Measurements from ENCODE around the gene C16orf89. TPM values are rescaled to one million over a fixed set of nuclear protein-coding genes. Genes with fewer than 3 reads are reported as not detected.
A peak's percentile ranks its signal among the peaks of the same experiment; 100 is the strongest.

C16orf89 gene
- polyA plus RNA-seq, 1 donor: 3.1 TPM

DNA sequence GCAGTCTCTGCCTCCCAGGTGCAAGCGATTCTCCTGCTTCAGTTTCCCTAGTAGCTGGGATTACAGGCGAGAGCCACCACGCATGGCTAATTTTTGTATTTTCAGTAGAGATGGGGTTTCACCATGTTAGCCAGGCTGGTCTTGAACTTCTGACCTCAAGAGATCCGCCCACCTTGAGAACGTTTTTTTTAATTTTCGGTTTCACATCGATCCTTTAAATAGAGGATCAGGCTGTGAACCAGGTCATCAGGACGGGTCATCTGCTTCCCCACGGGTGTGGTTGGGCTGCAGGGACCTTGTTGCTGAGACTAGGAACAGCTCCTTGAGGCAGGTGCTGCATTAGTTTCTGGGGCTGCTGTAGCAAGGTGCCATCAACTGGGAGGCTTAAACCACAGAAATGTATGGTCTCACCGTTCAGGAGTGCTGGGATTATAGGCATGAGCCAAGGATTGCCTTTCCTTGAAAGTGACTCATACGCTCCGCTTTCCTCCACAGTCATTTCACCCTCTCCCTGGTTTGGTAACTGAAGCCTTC is 24.1 kb downstream of the C16orf89 start:
- DNase-seq: no peak
- Histone ChIP-seq H3K36me3 (ENCODE audit: control insufficient read depth, insufficient read depth, low read length) (no peaks in the 10 kb centered on the region), H3K4me3 (ENCODE audit: low read length) (no peak overlapping the region), H3K9me3 (ENCODE audit: control insufficient read depth, low read depth, low read length) (no peaks in the 10 kb centered on the region), H3K27me3 (ENCODE audit: control insufficient read depth, insufficient read depth, low read length) (no peaks in the 10 kb centered on the region), H3K27ac (ENCODE audit: low read length) (no peak overlapping the region), H3K4me1 (ENCODE audit: control insufficient read depth, insufficient read depth, low read length) (peaks cover 7% of the 10 kb centered on the region)
- 53% methylated on average over 3 of the region's 12 CpGs for WGBS (ENCODE audit: insufficient coverage, low lambda C conversion rate)

DNA sequence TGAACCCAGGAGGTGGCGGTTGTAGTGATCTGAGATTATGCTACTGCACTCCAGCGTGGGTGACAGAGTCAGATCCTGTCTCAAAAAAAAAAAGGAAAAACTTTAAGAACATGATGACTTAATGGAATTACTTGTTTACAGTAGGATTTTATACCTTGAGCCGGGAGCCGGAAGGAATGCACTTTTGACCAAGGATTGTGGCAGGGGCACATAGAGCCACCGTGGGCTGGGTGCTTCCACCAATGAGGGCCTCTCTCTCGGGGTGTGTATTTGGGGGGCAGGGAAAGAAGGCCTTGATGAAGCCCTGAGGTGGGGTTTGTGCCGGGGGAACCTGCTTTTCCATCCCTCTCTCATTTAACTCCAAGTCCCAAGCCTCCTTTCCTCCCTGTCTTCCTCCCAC is 25.3 kb downstream of the C16orf89 start:
- H3K36me3 ChIP-seq (ENCODE audit: control insufficient read depth, insufficient read depth, low read length): no peaks in the 10 kb centered on the region
- 60% methylated on average over 1 of the region's 7 CpGs for WGBS (ENCODE audit: insufficient coverage, low lambda C conversion rate)
- peaks cover 18% of the 10 kb centered on the region for H3K4me1 ChIP-seq (ENCODE audit: control insufficient read depth, insufficient read depth, low read length)
- no peak overlapping the region for H3K4me3 ChIP-seq (ENCODE audit: low read length)
- peak in 1 of 2 donors; percentile 66 for DNase-seq
- H3K27ac ChIP-seq (ENCODE audit: low read length): no peak overlapping the region
- H3K27me3 ChIP-seq (ENCODE audit: control insufficient read depth, insufficient read depth, low read length): no peaks in the 10 kb centered on the region
- H3K9me3 ChIP-seq (ENCODE audit: control insufficient read depth, low read depth, low read length): no peaks in the 10 kb centered on the region

DNA sequence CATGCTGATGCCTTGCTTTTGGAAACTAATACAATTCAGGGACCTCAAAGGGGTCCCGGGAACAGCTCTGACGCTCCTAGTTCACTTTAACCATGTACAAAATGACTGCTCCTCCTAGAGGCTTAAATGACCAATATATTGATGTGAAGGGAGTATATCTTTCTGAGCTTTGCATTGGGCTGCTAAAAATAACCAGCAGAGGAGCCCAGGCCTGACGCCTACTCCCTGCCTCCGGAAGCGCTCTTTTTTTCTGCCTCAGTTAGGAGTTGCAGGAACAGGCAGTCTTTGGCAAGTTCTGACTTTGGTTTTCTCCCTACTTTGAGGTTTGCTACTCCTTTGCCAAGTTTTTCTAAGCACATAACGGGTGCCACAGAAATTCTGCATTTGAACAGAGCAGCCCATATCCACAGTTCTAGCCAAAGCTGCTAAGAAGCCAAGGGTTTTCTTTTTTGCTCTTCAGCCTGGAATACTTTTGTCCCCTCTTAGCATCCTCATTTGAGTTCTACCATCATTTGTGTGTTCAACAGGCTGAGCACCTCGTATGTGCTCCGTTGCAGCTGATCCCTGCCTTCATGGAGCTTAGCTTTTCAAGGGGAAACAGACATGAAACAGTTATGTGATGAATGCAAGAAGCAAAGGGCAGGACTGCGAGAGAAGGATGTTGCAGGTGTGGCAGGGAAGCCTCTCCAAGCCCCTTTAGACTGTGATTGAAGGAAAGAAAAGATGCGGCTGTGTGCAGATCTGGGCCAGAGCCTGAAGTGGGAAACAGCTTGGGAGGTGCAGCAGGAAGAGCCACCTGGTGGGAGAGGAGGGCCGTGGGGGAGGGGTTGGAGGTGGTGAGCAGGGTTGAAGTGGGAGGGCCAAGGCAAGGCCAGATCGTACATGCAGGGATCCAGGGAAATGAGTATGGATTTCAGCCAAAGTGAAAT is 29.3 kb downstream of the C16orf89 start:
- Histone ChIP-seq H3K4me3 (ENCODE audit: low read length) (no peak overlapping the region), H3K27me3 (ENCODE audit: control insufficient read depth, insufficient read depth, low read length) (no peaks in the 10 kb centered on the region), H3K36me3 (ENCODE audit: control insufficient read depth, insufficient read depth, low read length) (peaks cover 2% of the 10 kb centered on the region), H3K4me1 (ENCODE audit: control insufficient read depth, insufficient read depth, low read length) (peaks cover 34% of the 10 kb centered on the region), H3K9me3 (ENCODE audit: control insufficient read depth, low read depth, low read length) (no peaks in the 10 kb centered on the region), H3K27ac (ENCODE audit: low read length) (peak overlapping the region; percentile 50)
- DNase-seq: peak in 1 of 2 donors; percentile 21
- WGBS (ENCODE audit: insufficient coverage, low lambda C conversion rate): no CpG with 5 or more reads among the region's 12 CpGs

DNA sequence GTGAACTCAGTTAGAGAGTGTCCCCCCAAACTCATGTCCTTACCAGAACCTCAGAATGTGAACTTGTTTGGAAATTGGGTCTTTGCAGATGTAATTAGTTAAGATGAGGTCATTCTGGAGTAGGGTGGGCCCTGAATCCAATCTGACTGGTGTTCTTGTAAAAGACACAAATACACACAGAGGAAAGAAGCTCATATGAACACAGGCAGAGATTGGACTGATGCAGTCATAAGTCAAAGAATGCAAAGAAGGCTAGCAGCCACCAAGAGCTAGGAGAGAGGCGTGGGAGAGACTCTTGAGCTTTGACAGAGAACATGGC is 29.9 kb downstream of the C16orf89 start:
- H3K9me3 ChIP-seq (ENCODE audit: control insufficient read depth, low read depth, low read length): no peaks in the 10 kb centered on the region
- peak overlapping the region; percentile 50 for H3K27ac ChIP-seq (ENCODE audit: low read length)
- peaks cover 2% of the 10 kb centered on the region for H3K36me3 ChIP-seq (ENCODE audit: control insufficient read depth, insufficient read depth, low read length)
- H3K4me3 ChIP-seq (ENCODE audit: low read length): no peak overlapping the region
- peaks cover 34% of the 10 kb centered on the region for H3K4me1 ChIP-seq (ENCODE audit: control insufficient read depth, insufficient read depth, low read length)
- DNase-seq: peak in 1 of 2 donors; percentile 48
- no CpG with 5 or more reads among the region's 1 CpG for WGBS (ENCODE audit: insufficient coverage, low lambda C conversion rate)
- H3K27me3 ChIP-seq (ENCODE audit: control insufficient read depth, insufficient read depth, low read length): no peaks in the 10 kb centered on the region

DNA sequence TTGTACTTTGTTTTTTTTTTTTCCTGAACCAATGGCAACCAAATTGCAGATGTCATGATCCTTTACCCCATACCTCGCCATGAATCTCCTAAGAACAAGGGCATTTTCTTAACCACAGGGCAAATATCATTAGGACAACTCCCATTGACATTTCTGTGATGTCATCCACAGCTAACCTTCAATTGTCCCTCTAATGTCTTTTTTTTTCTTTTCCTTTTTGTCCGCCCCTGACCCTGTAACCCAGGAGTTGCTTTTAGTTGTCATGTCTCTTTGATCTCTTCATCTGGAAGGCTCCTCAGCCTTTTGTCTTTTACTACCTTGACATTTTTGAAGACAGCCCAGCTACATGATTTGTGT is 31.6 kb downstream of the C16orf89 start:
- H3K9me3 ChIP-seq (ENCODE audit: control insufficient read depth, low read depth, low read length): no peaks in the 10 kb centered on the region
- H3K36me3 ChIP-seq (ENCODE audit: control insufficient read depth, insufficient read depth, low read length): peaks cover 12% of the 10 kb centered on the region
- no peaks in the 10 kb centered on the region for H3K27me3 ChIP-seq (ENCODE audit: control insufficient read depth, insufficient read depth, low read length)
- 7% methylated on average over 2 of the region's 2 CpGs for WGBS (ENCODE audit: insufficient coverage, low lambda C conversion rate)
- no peak for DNase-seq
- H3K4me1 ChIP-seq (ENCODE audit: control insufficient read depth, insufficient read depth, low read length): peaks cover 34% of the 10 kb centered on the region
- H3K4me3 ChIP-seq (ENCODE audit: low read length): peak overlapping the region; percentile 68
- peak overlapping the region; percentile 38 for H3K27ac ChIP-seq (ENCODE audit: low read length)

DNA sequence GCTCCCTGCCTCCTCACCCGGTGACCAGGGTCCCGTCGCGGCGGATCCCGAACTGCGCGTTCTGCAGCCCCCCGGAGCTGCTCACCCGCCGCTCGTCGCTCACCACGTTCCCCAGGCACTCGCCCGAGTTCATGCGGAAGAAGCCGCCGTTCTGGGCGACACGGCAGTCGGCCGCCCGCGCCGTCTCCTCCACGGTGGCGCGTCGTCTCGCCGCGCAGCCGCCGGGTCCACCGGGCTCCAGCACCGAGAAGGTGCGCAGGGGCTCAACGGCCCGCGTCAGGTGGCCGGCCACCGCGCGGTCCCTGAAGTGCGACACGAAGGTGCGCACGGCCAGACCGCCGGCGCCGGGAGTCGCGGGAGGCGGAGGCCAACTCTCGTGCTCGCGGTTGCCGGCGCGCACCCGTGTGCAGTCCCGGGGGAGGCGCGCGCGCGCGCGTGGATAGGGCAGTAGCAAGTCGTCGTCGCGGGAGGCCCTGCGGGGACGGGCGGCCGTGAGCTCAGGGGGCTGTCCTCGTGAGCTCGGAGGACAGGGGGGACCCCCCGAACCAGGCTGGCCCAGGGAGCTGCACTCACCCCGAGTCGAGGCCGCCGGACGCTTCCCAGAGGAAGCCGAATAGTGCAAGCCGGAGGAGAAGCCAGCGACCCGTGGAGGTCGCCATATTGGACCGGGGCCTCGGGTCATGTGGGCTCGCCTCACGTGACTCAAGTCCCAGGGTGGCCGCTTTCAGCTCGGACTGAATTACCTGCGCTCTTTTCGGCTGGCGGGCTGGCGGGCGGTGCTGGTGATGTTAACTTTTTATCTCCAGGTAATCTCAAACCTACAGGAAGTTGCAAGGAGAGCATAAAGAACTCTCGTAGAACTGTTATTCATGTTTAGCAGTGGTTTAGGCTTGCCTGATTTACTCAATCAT is 32.2 kb downstream of the C16orf89 start, which contains the start of gene NAGPA:
TSS of gene NAGPA (minus strand) at position 680 of the 911 bp plus-strand sequence. CDS start at position 659, 21 bp downstream.
- no peaks in the 10 kb centered on the region for H3K9me3 ChIP-seq (ENCODE audit: control insufficient read depth, low read depth, low read length)
- H3K4me1 ChIP-seq (ENCODE audit: control insufficient read depth, insufficient read depth, low read length): peaks cover 34% of the 10 kb centered on the region
- no CpG with 5 or more reads among the region's 104 CpGs for WGBS (ENCODE audit: insufficient coverage, low lambda C conversion rate)
- DNase-seq: peak; percentile 82 to 89
- H3K27ac ChIP-seq (ENCODE audit: low read length): peak within 1 kb of the TSS; percentile 52
- no peaks in the 10 kb centered on the region for H3K27me3 ChIP-seq (ENCODE audit: control insufficient read depth, insufficient read depth, low read length)
- peak within 1 kb of the TSS; percentile 68 for H3K4me3 ChIP-seq (ENCODE audit: low read length)
- peaks cover 15% of the 10 kb centered on the region for H3K36me3 ChIP-seq (ENCODE audit: control insufficient read depth, insufficient read depth, low read length)

DNA sequence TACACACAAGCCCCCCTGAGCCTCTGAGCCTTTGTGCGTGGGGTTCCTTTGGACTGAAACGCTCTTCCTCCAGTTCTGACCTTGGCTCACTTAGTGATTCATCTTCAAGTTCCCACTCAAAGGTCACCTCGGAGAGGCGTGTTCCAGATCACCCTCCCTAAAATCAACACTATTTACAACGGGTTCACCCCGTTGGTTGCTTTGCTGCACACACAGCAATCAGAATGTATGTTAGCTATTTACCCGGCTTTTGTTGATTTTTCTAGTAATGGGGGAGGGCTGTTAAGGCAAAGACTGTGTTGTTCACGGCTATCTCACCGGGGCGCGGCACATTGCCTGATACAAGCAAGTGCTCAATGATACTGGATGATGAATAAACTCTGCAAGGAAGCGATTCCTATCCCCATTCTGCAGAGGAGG is 33.0 kb downstream of the C16orf89 start:
- DNase-seq: peak in 1 of 2 donors; percentile 66
- no CpG with 5 or more reads among the region's 12 CpGs for WGBS (ENCODE audit: insufficient coverage, low lambda C conversion rate)

DNA sequence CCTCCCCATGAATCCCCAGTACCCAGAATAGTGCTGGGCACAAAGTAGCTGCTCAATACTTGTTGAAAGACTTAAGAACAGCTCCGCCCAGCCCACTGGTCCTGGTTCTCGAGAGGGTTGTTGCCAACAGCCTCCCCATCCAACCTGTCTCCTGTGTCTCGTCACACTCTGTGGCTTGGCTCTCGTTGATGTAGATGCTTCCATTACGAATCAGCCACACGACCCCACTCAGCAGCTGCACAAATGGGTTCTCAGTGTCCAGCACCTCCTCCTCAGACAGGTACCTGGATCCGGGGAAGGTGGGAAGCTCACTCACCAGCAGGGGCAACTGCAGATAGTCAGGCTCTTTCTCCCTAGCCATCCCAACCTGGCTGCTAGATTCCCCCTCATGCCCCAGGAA is 34.2 kb downstream of the C16orf89 start:
- peaks cover 32% of the 10 kb centered on the region for H3K36me3 ChIP-seq (ENCODE audit: control insufficient read depth, insufficient read depth, low read length)
- peaks cover 27% of the 10 kb centered on the region for H3K4me1 ChIP-seq (ENCODE audit: control insufficient read depth, insufficient read depth, low read length)
- no peak overlapping the region for H3K4me3 ChIP-seq (ENCODE audit: low read length)
- H3K27ac ChIP-seq (ENCODE audit: low read length): no peak overlapping the region
- no peak for DNase-seq
- H3K27me3 ChIP-seq (ENCODE audit: control insufficient read depth, insufficient read depth, low read length): no peaks in the 10 kb centered on the region
- WGBS (ENCODE audit: insufficient coverage, low lambda C conversion rate): no CpG with 5 or more reads among the region's 7 CpGs
- no peaks in the 10 kb centered on the region for H3K9me3 ChIP-seq (ENCODE audit: control insufficient read depth, low read depth, low read length)

More for the DNA sequence above, 33.0 kb downstream of the C16orf89 start:
- Histone ChIP-seq H3K4me1 (ENCODE audit: control insufficient read depth, insufficient read depth, low read length) (peaks cover 34% of the 10 kb centered on the region), H3K9me3 (ENCODE audit: control insufficient read depth, low read depth, low read length) (no peaks in the 10 kb centered on the region), H3K27me3 (ENCODE audit: control insufficient read depth, insufficient read depth, low read length) (no peaks in the 10 kb centered on the region), H3K36me3 (ENCODE audit: control insufficient read depth, insufficient read depth, low read length) (peaks cover 20% of the 10 kb centered on the region), H3K4me3 (ENCODE audit: low read length) (peak overlapping the region; percentile 68), H3K27ac (ENCODE audit: low read length) (peak overlapping the region; percentile 52)

DNA sequence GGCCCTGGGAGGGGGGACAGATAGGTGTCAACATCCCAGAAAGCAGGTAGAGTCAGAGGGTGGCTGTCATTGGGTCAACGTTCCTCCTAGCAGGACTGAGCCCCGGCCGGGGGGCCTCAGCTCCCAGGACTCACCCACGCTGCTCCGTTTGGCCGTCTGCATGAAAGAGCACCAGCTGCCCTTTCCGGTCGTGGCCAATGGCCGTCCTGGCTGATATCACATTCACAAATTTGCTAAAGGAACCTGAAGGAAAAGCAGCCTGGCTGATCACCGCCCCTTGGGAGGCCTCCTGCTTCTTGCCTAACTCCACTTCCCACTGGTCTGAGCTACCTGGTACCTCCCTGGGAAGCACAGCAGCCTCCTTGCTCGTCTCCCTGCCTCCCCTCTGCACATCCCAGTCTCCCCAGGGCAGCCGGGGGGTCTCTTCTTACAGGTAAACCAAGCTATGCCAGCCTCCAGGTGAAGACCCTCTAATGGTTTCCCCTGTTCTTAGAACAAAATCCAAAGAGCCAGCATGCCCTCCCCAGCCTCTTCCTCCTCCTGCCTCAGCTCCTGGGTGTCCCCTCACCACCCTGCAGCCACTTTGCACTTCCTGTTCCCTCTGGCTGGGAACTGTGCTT is 35.4 kb downstream of the C16orf89 start:
- no CpG with 5 or more reads among the region's 12 CpGs for WGBS (ENCODE audit: insufficient coverage, low lambda C conversion rate)

More for the DNA sequence above, 35.4 kb downstream of the C16orf89 start:
- Histone ChIP-seq H3K36me3 (ENCODE audit: control insufficient read depth, insufficient read depth, low read length) (peaks cover 32% of the 10 kb centered on the region), H3K9me3 (ENCODE audit: control insufficient read depth, low read depth, low read length) (no peaks in the 10 kb centered on the region), H3K4me1 (ENCODE audit: control insufficient read depth, insufficient read depth, low read length) (peaks cover 17% of the 10 kb centered on the region), H3K27ac (ENCODE audit: low read length) (no peak overlapping the region), H3K4me3 (ENCODE audit: low read length) (no peak overlapping the region), H3K27me3 (ENCODE audit: control insufficient read depth, insufficient read depth, low read length) (no peaks in the 10 kb centered on the region)
- DNase-seq: no peak

All from large intestine (tissue), 3 donors.